Measurements from ENCODE around the gene VPS54.

Gene VPS54

GRCh38 chr2:63888053-63888452 lies 131.2 kb downstream of the VPS54 start:
- no peak overlapping the region for H3K4me3 ChIP-seq (ENCODE audit: low read depth, low read length)
- no peak overlapping the region for H3K9ac ChIP-seq (ENCODE audit: low read depth, low read length)
- peaks cover 2% of the 10 kb centered on the region for H3K4me1 ChIP-seq (ENCODE audit: control insufficient read depth, insufficient read depth, low read length)
- peaks cover 44% of the 10 kb centered on the region for H3K36me3 ChIP-seq (ENCODE audit: control insufficient read depth, insufficient read depth, low read length)
- H3K9me3 ChIP-seq (ENCODE audit: control insufficient read depth, insufficient read depth, low read length): no peaks in the 10 kb centered on the region
- H3K27me3 ChIP-seq (ENCODE audit: control insufficient read depth, insufficient read depth, low read length): no peaks in the 10 kb centered on the region

GRCh38 chr2:63886445-63886844 lies 132.8 kb downstream of the VPS54 start:
- peaks cover 5% of the 10 kb centered on the region for H3K4me1 ChIP-seq (ENCODE audit: control insufficient read depth, insufficient read depth, low read length)
- H3K36me3 ChIP-seq (ENCODE audit: control insufficient read depth, insufficient read depth, low read length): peaks cover 45% of the 10 kb centered on the region
- H3K9me3 ChIP-seq (ENCODE audit: control insufficient read depth, insufficient read depth, low read length): no peaks in the 10 kb centered on the region
- no peaks in the 10 kb centered on the region for H3K27me3 ChIP-seq (ENCODE audit: control insufficient read depth, insufficient read depth, low read length)
- H3K4me3 ChIP-seq (ENCODE audit: low read depth, low read length): no peak overlapping the region
- no peak overlapping the region for H3K9ac ChIP-seq (ENCODE audit: low read depth, low read length)

GRCh38 chr2:63882395-63883105 lies 136.7 kb downstream of the VPS54 start:
- no peaks in the 10 kb centered on the region for H3K27me3 ChIP-seq (ENCODE audit: control insufficient read depth, insufficient read depth, low read length)
- peaks cover 33% of the 10 kb centered on the region for H3K36me3 ChIP-seq (ENCODE audit: control insufficient read depth, insufficient read depth, low read length)
- H3K9ac ChIP-seq (ENCODE audit: low read depth, low read length): no peak overlapping the region
- H3K4me1 ChIP-seq (ENCODE audit: control insufficient read depth, insufficient read depth, low read length): peaks cover 30% of the 10 kb centered on the region
- H3K4me3 ChIP-seq (ENCODE audit: low read depth, low read length): no peak overlapping the region
- H3K9me3 ChIP-seq (ENCODE audit: control insufficient read depth, insufficient read depth, low read length): no peaks in the 10 kb centered on the region

- H3K4me1 ChIP-seq (ENCODE audit: control insufficient read depth, insufficient read depth, low read length): peaks cover 32% of the 10 kb centered on the region
- no peak overlapping the region for H3K4me3 ChIP-seq (ENCODE audit: low read depth, low read length)
- H3K9me3 ChIP-seq (ENCODE audit: control insufficient read depth, insufficient read depth, low read length): no peaks in the 10 kb centered on the region
- no peaks in the 10 kb centered on the region for H3K27me3 ChIP-seq (ENCODE audit: control insufficient read depth, insufficient read depth, low read length)
- no peak overlapping the region for H3K9ac ChIP-seq (ENCODE audit: low read depth, low read length)
- peaks cover 24% of the 10 kb centered on the region for H3K36me3 ChIP-seq (ENCODE audit: control insufficient read depth, insufficient read depth, low read length)
These were observed 138.0 kb downstream of the VPS54 start for GRCh38 chr2:63881205-63881604.

GRCh38 chr2:63880625-63881024 lies 138.6 kb downstream of the VPS54 start:
- Histone ChIP-seq H3K9me3 (ENCODE audit: control insufficient read depth, insufficient read depth, low read length) (no peaks in the 10 kb centered on the region), H3K4me3 (ENCODE audit: low read depth, low read length) (no peak overlapping the region), H3K4me1 (ENCODE audit: control insufficient read depth, insufficient read depth, low read length) (peaks cover 35% of the 10 kb centered on the region), H3K36me3 (ENCODE audit: control insufficient read depth, insufficient read depth, low read length) (peaks cover 26% of the 10 kb centered on the region), H3K27me3 (ENCODE audit: control insufficient read depth, insufficient read depth, low read length) (no peaks in the 10 kb centered on the region), H3K9ac (ENCODE audit: low read depth, low read length) (no peak overlapping the region)

GRCh38 chr2:63879876-63880433 lies 139.3 kb downstream of the VPS54 start:
- no peaks in the 10 kb centered on the region for H3K9me3 ChIP-seq (ENCODE audit: control insufficient read depth, insufficient read depth, low read length)
- no peaks in the 10 kb centered on the region for H3K27me3 ChIP-seq (ENCODE audit: control insufficient read depth, insufficient read depth, low read length)
- H3K36me3 ChIP-seq (ENCODE audit: control insufficient read depth, insufficient read depth, low read length): peaks cover 26% of the 10 kb centered on the region
- no peak overlapping the region for H3K9ac ChIP-seq (ENCODE audit: low read depth, low read length)
- H3K4me1 ChIP-seq (ENCODE audit: control insufficient read depth, insufficient read depth, low read length): peaks cover 36% of the 10 kb centered on the region
- no peak overlapping the region for H3K4me3 ChIP-seq (ENCODE audit: low read depth, low read length)

GRCh38 chr2:63878486-63878885 lies 140.7 kb downstream of the VPS54 start:
- Histone ChIP-seq H3K4me1 (ENCODE audit: control insufficient read depth, insufficient read depth, low read length) (peaks cover 43% of the 10 kb centered on the region), H3K27me3 (ENCODE audit: control insufficient read depth, insufficient read depth, low read length) (no peaks in the 10 kb centered on the region), H3K4me3 (ENCODE audit: low read depth, low read length) (no peak overlapping the region), H3K9ac (ENCODE audit: low read depth, low read length) (no peak overlapping the region), H3K36me3 (ENCODE audit: control insufficient read depth, insufficient read depth, low read length) (peaks cover 22% of the 10 kb centered on the region), H3K9me3 (ENCODE audit: control insufficient read depth, insufficient read depth, low read length) (no peaks in the 10 kb centered on the region)

GRCh38 chr2:63876311-63876710 lies 142.9 kb downstream of the VPS54 start:
- Histone ChIP-seq H3K4me1 (ENCODE audit: control insufficient read depth, insufficient read depth, low read length) (peaks cover 43% of the 10 kb centered on the region), H3K4me3 (ENCODE audit: low read depth, low read length) (no peak overlapping the region), H3K9me3 (ENCODE audit: control insufficient read depth, insufficient read depth, low read length) (no peaks in the 10 kb centered on the region), H3K36me3 (ENCODE audit: control insufficient read depth, insufficient read depth, low read length) (peaks cover 25% of the 10 kb centered on the region), H3K9ac (ENCODE audit: low read depth, low read length) (no peak overlapping the region), H3K27me3 (ENCODE audit: control insufficient read depth, insufficient read depth, low read length) (no peaks in the 10 kb centered on the region)

- Histone ChIP-seq H3K4me3 (ENCODE audit: low read depth, low read length) (no peak overlapping the region), H3K4me1 (ENCODE audit: control insufficient read depth, insufficient read depth, low read length) (peaks cover 39% of the 10 kb centered on the region), H3K27me3 (ENCODE audit: control insufficient read depth, insufficient read depth, low read length) (no peaks in the 10 kb centered on the region), H3K36me3 (ENCODE audit: control insufficient read depth, insufficient read depth, low read length) (peaks cover 25% of the 10 kb centered on the region), H3K9me3 (ENCODE audit: control insufficient read depth, insufficient read depth, low read length) (no peaks in the 10 kb centered on the region), H3K9ac (ENCODE audit: low read depth, low read length) (no peak overlapping the region)
These were observed 143.5 kb downstream of the VPS54 start for GRCh38 chr2:63875559-63876245.

- Histone ChIP-seq H3K9me3 (ENCODE audit: control insufficient read depth, insufficient read depth, low read length) (no peaks in the 10 kb centered on the region), H3K4me1 (ENCODE audit: control insufficient read depth, insufficient read depth, low read length) (peaks cover 34% of the 10 kb centered on the region), H3K4me3 (ENCODE audit: low read depth, low read length) (no peak overlapping the region), H3K36me3 (ENCODE audit: control insufficient read depth, insufficient read depth, low read length) (peaks cover 25% of the 10 kb centered on the region), H3K27me3 (ENCODE audit: control insufficient read depth, insufficient read depth, low read length) (no peaks in the 10 kb centered on the region), H3K9ac (ENCODE audit: low read depth, low read length) (no peak overlapping the region)
These were observed 144.1 kb downstream of the VPS54 start for GRCh38 chr2:63875131-63875527.

- H3K9ac ChIP-seq (ENCODE audit: low read depth, low read length): no peak overlapping the region
- H3K9me3 ChIP-seq (ENCODE audit: control insufficient read depth, insufficient read depth, low read length): no peaks in the 10 kb centered on the region
- H3K36me3 ChIP-seq (ENCODE audit: control insufficient read depth, insufficient read depth, low read length): peaks cover 25% of the 10 kb centered on the region
- H3K4me3 ChIP-seq (ENCODE audit: low read depth, low read length): no peak overlapping the region
- peaks cover 31% of the 10 kb centered on the region for H3K4me1 ChIP-seq (ENCODE audit: control insufficient read depth, insufficient read depth, low read length)
- no peaks in the 10 kb centered on the region for H3K27me3 ChIP-seq (ENCODE audit: control insufficient read depth, insufficient read depth, low read length)
These were observed 144.8 kb downstream of the VPS54 start for GRCh38 chr2:63874204-63875130.
